Ramos (cell line): Measurements from ENCODE around the gene DYNC2I2.
"Not testable (repeated sequence)": the region's sequence is repeated elsewhere in the genome, so short reads cannot be mapped to it uniquely, and the experiment has no call there.

Source experiments
- in situ Hi-C: fragments of 300-500 bp; cut with MboI; formaldehyde crosslinking; loops from one replicate; pipeline ENCODE4 v1.14.3; 2022; ENCODE audit warnings: low sequenced_read_pairs; ENCODE audit not compliant: unreplicated experiment

DYNC2I2 gene

DNA sequence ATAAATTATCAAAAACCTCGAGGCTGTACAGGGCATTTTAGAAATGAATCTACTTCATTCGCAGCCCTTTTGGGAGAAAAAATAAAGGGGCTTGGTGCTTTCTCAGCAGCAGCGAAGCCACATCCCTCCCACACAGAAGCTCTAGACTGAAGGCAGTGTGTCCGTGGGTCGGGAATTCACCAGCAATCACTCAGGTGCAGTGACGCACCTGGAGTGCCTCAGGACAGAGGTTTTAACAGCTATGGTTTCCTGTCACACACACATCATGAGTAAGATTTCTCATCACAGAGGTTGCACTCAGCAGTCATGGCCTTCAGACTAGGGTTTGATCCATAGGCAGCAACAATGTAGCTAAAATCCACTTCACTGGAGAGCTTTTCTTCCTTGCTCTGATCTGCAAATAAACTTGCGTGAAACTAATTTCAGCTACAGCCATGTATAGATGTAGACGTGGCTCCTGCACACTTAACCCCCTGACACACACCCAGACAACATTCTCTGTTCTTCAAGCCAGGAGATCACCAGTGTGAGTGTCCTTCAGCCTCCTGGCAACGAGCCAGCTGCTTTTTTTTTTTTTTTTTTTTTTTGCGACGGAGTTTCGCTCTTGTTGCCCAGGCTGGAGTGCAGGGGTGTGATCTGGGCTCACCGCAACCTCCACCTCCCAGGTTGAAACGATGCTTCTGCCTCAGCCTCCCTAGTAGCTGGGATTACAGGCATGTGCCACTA is 34.8 kb downstream of the DYNC2I2 start:
- in situ Hi-C loops: no loop called here

DNA sequence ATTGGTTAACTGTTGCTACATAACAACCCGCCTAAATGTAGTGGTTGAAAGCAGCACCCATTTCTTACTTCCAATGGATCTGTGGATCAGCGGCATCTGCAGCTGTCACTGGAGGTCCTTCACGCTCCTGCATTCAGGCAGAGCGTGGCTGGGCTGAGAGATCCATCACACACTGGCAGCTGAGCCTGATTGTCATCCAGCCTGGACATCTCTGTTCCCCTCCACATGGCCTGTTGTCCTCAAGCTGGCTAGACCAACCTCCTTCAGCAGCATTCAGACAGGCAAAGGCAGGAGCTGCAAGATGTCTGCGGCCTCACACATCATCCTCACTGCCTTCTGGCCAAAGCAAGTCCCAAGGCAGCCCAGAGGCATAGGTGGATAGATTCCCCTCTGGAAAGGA is 36.9 kb downstream of the DYNC2I2 start:
- in situ Hi-C loops: no loop called here

DNA sequence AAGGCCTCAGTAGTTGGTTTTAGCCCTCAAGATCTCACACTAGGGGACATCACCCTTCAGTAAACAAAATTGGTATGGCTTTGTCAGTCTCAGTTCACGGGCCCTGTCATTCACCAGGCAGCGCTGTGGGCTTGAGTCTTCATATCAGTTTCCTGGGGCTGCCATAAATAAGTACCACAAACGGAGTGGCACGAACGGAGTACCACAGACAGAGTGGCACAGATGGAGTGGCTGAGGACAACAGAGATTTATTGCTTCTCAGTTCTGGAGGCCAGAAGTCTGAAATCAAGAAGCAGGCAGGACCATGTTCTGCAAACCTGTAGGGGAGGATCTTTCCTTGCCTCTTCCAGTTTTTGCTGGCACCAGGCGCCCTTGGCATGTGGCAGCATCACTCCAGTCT is 37.5 kb downstream of the DYNC2I2 start:
- in situ Hi-C loops: no loop called here

DNA sequence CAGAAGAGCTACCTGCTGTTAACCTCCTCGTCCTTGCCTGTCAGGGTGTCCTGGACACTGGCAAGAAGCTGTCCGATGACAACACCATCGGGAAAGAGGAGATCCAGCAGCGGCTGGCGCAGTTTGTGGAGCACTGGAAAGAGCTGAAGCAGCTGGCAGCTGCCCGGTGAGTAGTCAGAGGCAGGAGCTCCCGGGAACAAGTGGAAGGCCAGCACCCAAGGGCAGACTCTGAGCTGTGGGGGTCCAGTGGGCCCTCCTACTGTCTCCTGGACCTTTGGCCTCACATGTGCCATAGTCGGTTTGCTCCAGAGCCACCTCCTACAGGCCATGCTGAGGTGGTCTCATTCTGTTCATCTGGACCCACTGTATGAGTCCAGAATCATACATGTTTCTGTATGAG is 38.7 kb downstream of the DYNC2I2 start:
- in situ Hi-C loops: no loop called here

DNA sequence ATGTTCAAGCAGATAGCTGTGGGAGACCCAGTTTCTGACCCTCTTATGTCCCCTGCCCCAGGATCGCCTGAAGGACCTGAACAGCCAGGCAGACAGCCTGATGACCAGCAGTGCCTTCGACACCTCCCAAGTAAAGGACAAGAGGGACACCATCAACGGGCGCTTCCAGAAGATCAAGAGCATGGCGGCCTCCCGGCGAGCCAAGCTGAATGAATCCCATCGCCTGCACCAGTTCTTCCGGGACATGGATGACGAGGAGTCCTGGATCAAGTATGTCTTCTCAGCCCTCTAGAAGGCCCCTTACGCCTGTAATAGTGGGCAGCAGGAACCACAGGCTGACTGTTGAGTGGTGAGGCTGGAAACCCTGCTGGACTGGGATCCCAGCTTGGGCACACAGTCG is 41.1 kb downstream of the DYNC2I2 start:
- in situ Hi-C loops: no loop called here

DNA sequence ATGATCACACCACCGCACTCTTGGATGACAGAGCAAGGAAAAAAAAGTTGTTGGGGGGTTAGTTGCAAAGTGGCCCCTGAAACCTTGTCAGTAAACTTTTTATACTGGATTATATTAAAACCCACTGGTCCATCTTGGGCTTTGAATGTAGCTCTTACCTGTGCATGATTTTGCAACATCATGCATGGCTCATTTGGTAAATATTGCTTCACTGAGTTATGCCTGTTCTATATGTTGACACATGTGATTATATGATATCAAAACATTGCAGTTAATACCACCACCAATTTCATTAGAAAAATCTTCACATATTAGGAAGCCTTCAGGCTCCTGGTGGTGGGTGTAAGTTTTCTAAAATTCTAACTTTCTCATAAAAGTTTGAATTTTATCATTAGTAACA is 41.9 kb downstream of the DYNC2I2 start:
- in situ Hi-C loops: no loop called here

DNA sequence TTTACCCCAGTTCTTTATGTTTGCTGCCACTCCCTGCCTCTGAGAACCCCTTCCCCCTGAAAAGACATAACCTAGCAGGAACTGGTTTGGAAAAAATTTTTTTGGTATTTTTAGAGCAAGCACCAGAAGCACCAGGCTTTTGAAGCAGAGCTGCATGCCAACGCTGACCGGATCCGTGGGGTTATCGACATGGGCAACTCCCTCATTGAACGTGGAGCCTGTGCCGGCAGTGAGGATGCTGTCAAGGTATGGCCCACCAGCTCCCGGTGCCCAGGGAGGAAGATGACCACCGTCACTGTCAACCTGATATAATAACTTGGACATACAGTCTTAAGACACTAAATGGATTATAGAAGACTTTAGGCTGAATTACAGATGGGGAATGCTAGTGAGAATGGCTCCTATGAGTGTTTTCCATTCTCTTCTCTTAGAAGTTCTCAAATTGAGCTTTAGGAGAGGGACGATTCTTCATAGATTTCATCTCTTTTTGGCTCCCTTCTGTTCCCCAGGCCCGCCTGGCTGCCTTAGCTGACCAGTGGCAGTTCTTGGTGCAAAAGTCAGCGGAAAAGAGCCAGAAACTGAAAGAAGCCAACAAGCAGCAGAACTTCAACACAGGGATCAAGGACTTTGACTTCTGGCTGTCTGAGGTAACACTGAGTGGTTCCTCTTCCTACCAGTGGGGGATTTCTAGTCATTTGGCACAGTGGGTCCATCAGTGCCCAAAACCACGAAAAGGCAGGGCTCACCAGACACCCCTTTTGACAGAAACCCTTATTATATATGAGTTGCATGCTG is 44.9 kb downstream of the DYNC2I2 start:
- in situ Hi-C loops: no loop called here

DNA sequence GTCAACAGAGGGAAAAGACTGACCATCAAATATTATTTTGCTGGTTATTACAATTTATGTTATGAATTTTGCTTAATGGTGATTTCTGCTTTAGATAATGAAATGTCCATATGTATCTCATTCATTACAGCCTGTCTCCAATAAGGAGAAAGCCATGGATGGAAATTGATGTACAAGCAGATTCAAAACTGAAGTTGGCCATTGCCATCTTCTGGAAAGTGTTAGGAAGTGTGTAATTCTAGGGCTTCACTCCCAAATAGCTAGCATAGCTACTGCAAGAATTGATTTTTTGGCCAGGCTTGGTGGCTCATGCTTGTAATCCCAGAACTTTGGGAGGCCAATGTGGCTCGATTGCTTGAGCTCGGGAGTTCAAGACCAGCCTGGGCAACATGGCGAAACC is 45.8 kb downstream of the DYNC2I2 start:
- in situ Hi-C loops: no loop called here

DNA sequence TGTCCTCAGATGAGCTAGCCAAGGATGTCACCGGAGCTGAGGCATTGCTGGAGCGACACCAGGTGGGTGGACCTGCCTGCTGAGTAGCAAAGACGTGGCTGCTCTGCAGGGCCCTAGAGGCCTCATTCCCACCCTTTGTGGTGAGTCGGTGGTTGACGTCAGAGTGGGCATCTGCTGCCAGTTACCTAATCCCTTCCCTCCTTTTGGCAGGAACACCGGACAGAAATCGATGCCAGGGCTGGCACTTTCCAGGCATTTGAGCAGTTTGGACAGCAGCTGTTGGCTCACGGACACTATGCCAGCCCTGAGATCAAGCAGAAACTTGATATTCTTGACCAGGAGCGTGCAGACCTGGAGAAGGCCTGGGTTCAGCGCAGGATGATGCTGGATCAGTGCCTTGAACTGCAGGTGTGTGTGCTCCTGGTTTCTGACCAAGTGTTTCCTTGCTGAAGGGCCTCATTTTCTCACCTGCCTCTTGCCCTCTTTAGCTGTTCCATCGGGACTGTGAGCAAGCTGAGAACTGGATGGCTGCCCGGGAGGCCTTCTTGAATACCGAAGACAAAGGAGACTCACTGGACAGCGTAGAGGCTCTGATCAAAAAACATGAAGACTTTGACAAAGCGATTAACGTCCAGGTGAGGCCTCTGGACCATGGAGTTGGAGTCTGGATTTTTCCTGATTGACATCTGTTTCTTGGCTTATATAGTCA is 48.9 kb downstream of the DYNC2I2 start:
- in situ Hi-C loops: no loop called here

DNA sequence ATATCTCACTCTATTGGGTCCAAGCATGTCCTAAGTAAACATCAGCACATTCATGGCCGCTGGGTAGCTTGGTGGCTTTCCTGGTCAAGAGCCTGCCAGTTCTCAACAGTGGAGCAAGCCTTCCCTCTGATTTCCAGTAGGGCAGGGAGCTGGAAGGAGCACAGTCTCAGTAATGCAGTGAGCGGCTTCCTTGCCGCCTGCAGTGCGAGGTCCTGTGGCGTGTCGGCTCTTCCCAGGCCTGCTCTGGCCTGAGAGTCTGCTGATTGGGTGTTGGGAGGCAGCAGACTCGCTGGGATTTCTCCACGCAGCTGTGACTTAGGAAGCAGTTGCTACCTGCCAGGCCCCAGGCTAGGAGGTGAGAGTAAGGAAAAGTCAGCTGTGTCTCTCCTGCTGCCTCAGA is 53.0 kb downstream of the DYNC2I2 start:
- in situ Hi-C loops: no loop called here

DNA sequence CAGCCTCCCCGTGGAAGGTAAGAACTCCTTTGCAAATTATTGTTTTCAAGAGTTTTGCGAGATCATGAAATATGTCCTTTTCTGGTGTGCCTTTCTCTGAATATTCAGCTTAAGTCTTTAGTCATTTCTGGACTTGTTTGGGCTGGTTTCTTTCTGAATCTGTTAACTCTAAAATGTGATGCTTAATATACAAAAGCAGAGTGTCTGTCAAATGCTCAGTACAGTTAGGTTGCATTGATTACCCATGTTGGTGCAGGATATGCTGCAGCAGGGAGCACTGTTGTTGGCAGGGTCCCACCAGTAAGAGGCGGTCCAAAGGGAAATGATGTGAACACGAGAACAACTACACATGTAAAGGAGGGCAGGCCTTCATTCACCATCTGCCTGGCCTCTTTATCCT is 56.5 kb downstream of the DYNC2I2 start:
- in situ Hi-C loops: no loop called here

DNA sequence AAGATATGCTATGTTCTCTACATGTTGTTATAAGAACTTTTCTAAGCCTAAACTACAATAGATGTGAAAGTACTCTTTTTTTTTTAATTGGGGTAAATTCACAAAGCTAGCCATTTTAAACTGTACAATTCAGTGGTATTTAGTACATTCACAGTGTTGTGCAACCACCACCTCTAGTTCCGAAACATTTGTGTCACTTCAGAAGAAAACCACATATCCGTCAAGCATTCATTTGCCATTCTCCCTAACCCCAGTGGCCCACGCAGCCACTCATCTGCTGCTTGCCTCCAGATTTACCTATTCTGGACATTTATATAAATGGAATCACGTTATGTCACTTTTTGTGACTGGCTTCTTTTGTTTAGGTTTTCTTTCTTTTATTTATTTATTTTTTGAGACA is 61.2 kb downstream of the DYNC2I2 start:
- in situ Hi-C loops: no loop called here

DNA sequence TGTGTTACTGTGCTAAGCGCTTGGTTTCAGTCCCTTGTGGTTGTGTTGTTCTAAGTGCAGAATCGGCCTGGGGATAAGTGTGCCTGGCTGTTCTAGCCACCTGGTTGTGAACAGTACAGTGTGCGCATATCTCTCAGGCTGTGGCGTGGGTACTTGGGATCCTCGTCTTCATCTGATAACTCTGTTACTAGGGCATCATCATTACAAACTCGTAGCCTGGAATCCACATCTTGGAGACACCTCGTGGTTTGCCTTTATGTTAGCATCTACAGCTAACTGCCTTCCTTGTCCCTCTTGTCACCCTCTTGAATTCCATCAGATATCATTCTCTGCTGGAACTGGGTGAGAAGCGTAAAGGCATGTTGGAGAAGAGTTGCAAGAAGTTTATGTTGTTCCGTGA is 62.8 kb downstream of the DYNC2I2 start:
- in situ Hi-C loops: no loop called here

DNA sequence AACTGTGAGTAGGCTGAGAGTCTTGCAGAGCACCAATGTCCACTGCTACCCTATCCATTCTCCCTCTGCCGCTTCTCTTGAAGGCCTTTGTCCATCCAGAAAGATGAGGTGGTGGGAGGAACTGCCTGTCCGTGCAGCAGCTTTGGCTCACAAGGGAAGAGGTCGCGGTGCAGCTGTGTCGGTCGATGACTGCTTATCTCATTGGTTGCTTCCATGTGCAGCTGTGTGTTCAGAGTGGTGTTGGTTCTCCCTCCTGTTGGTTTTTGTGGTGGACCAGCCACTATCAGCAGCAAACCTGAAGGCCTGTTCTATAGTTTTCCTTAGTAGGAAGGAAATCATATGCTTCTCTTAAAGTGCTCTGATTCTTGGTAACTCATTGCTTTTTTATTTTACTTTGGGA is 63.6 kb downstream of the DYNC2I2 start:
- in situ Hi-C loops: no loop called here

DNA sequence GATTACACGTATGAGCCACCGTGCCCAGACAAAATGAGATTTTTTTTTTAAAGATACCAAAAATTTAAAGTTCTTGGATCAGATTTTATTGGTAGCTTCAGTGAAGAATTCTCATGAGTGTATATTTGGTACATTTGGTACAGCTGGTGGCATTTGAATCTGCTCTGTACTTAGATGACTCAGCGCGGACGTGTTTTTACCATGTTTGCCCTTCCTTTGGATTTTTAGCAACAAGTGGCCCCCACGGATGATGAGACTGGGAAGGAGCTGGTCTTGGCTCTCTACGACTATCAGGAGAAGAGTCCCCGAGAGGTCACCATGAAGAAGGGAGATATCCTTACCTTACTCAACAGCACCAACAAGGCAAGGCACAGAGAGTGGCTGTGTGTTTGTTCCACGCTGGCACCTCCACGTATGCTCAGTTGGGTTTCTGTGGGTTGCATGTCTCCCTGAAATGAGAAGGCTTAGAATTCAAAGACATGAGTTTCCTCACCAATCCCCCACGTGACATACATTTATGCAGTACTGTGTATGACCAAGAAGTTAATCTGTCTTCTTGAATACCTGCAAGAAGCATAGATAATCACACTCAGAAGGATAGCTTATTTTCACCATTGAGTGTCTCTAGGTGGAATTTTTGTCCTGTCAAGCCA is 67.9 kb downstream of the DYNC2I2 start:
- in situ Hi-C loops: no loop called here

DNA sequence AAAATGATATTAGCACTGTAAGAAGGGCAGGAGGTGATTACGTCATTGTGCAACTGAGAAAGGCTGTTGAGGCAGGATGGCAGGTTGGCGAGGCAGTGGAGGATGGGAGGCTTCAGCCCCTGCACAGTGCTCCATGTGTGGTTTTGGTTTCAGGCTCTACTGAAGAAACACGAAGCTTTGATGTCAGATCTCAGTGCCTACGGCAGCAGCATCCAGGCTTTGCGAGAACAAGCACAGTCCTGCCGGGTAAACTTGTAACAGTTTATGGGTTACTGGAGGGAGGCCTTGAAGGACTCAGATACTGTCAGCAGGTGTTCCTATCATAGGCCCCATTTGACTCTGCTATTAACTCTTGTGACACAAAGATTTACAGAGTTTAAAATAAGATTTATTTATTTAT is 69.2 kb downstream of the DYNC2I2 start:
- in situ Hi-C loops: no loop called here

DNA sequence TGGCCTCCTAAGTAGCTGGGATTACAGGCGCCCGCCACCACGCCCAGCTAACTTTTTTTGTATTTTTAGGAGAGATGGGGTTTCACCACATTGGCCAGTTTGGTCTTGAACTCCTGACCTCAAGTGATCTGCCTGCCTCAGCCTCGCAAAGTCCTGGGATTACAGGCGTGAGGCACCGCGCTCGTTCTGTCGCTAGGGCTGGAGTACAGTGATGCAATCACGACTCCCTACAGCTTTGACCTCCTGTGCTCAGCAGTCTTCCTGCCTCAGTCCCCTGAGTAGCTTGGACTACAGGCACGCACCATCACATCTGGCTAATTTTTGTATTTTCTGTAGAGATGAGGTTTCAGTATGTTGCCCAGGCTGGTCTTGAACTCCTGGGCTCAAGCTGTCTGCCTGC is 69.7 kb downstream of the DYNC2I2 start:
- in situ Hi-C loops: not testable (repeated sequence)

DNA sequence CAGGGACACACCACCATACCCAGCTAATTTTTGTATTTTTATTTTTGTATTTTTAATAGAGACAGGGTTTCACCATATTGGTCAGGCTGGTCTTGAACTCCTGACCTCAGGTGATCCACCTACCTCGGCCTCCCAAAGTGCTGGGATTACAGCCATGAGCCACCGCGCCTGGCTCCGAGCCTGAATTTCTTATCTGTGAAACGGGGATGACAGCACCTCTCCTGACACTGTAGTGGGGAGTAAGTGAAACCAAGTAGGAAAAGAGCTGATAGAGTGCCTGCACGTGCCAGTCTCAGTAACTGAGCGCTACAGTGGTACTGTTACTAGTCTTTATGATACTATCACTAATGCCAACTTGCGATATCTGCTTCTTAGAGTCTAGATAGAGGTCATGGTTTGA is 71.5 kb downstream of the DYNC2I2 start:
- in situ Hi-C loops: not testable (repeated sequence)
